Right renal cortex interstitium (tissue), 3 donors: Measurements from ENCODE around the gene RAB11FIP3. TPM values are rescaled to one million over a fixed set of nuclear protein-coding genes. Genes with fewer than 3 reads are reported as not detected.
"Not testable (repeated sequence)": the region's sequence is repeated elsewhere in the genome, so short reads cannot be mapped to it uniquely, and the experiment has no call there.

ENCODE experiments used
- DNase-seq, 3 donors: peaks; one replicate each; pipeline ENCODE4 v3.0.0-alpha.2; 2013; ENCODE audit warnings: low read depth in 3 of 3, low spot score in 2 of 3
- polyA plus RNA-seq, 3 donors: library from polyadenylated mRNA; unstranded; fragments of 120-200 nt; gene quantifications; one replicate each; pipeline ENCODE4 v1.2.1, GENCODE V29; 2013; ENCODE audit not compliant: insufficient read length in 3 of 3

Gene RAB11FIP3
- polyA plus RNA-seq, 3 donors, result 65.2 to 95.2 (median 81.0) TPM

- DNase-seq, result not testable (repeated sequence)
Measured at GRCh38 chr16:415170-415498, 10.3 kb upstream of the RAB11FIP3 start.

GRCh38 chr16:422179-422578 lies 3.3 kb upstream of the RAB11FIP3 start:
- not testable (repeated sequence) for DNase-seq

GRCh38 chr16:424033-424622 lies 1.3 kb upstream of the RAB11FIP3 start:
- DNase-seq, result no peak

- no peak for DNase-seq
Measured at GRCh38 chr16:424623-425081, 797 bp upstream of the RAB11FIP3 start.

- DNase-seq, result no peak
Measured at GRCh38 chr16:425740-426114, 278 bp downstream of the RAB11FIP3 start.

GRCh38 chr16:426115-426905 lies 861 bp downstream of the RAB11FIP3 start:
- DNase-seq, result no peak

- DNase-seq, result no peak
Measured at GRCh38 chr16:426906-427249, 1.4 kb downstream of the RAB11FIP3 start.

GRCh38 chr16:427250-427649 lies 1.8 kb downstream of the RAB11FIP3 start:
- DNase-seq, result no peak

- no peak for DNase-seq
Measured at GRCh38 chr16:430904-431303, 5.5 kb downstream of the RAB11FIP3 start.

GRCh38 chr16:440627-441026 lies 15.2 kb downstream of the RAB11FIP3 start:
- DNase-seq, result no peak

GRCh38 chr16:441447-441846 lies 16.0 kb downstream of the RAB11FIP3 start:
- DNase-seq, result no peak

- DNase-seq, result no peak
Measured at GRCh38 chr16:442976-443375, 17.5 kb downstream of the RAB11FIP3 start.

- no peak for DNase-seq
Measured at GRCh38 chr16:444027-444426, 18.6 kb downstream of the RAB11FIP3 start.

- no peak for DNase-seq
Measured at GRCh38 chr16:445566-445965, 20.1 kb downstream of the RAB11FIP3 start.

GRCh38 chr16:450385-450784 lies 24.9 kb downstream of the RAB11FIP3 start:
- no peak for DNase-seq

- no peak for DNase-seq
Measured at GRCh38 chr16:450785-451512, 25.5 kb downstream of the RAB11FIP3 start.

- DNase-seq, result no peak
Measured at GRCh38 chr16:454397-454940, 29.0 kb downstream of the RAB11FIP3 start.

- DNase-seq, result no peak
Measured at GRCh38 chr16:455453-455852, 30.0 kb downstream of the RAB11FIP3 start.

GRCh38 chr16:456891-457483 lies 31.5 kb downstream of the RAB11FIP3 start:
- DNase-seq, result no peak

- no peak for DNase-seq
Measured at GRCh38 chr16:457732-458400, 32.4 kb downstream of the RAB11FIP3 start.

- DNase-seq, result no peak
Measured at GRCh38 chr16:459761-460160, 34.3 kb downstream of the RAB11FIP3 start.
